H9 (cell line): ENCODE results near the gene POLN. TPM values are rescaled to one million over a fixed set of nuclear protein-coding genes. Genes with fewer than 3 reads are reported as not detected.
"Not testable (repeated sequence)": the region's sequence is repeated elsewhere in the genome, so short reads cannot be mapped to it uniquely, and the experiment has no call there.

Source experiments
- DNase-seq: peaks from one replicate; pipeline ENCODE4 v3.0.0-alpha.2; 2017
- H2AFZ ChIP-seq: one replicate; pipeline ENCODE4 v1.6.1; 2013; ENCODE audit warnings: mild to moderate bottlenecking, low read length, control low read depth, moderate library complexity
- H2AK5ac ChIP-seq: 2 replicates; pipeline ENCODE4 v1.6.1; 2013; ENCODE audit warnings: low read length, control low read depth, mixed read lengths; ENCODE audit not compliant: insufficient read length
- H2BK120ac ChIP-seq: one replicate; pipeline ENCODE4 v1.6.1; 2013; ENCODE audit warnings: low read depth, mild to moderate bottlenecking, low read length, control low read depth, inconsistent platforms; ENCODE audit not compliant: poor library complexity, severe bottlenecking
- H2BK12ac ChIP-seq: 2 replicates; pipeline ENCODE4 v1.6.1; 2013; ENCODE audit warnings: low read length, control low read depth, mixed read lengths, low read depth; ENCODE audit not compliant: insufficient read length
- H2BK15ac ChIP-seq: 2 replicates; pipeline ENCODE4 v1.6.1; 2013; ENCODE audit warnings: low read depth, low read length, control low read depth
- H2BK20ac ChIP-seq: one replicate; pipeline ENCODE4 v1.6.1; 2013; ENCODE audit warnings: low read depth, mild to moderate bottlenecking, low read length, control low read depth, inconsistent platforms; ENCODE audit not compliant: poor library complexity, severe bottlenecking
- H2BK5ac ChIP-seq: 2 replicates; pipeline ENCODE4 v1.6.1; 2013; ENCODE audit warnings: low read length, control low read depth, mixed read lengths; ENCODE audit not compliant: insufficient read length
- H3K14ac ChIP-seq: 2 replicates; pipeline ENCODE4 v1.6.1; 2013; ENCODE audit warnings: low read length, control low read depth; ENCODE audit not compliant: insufficient read depth
- H3K18ac ChIP-seq: 2 replicates; pipeline ENCODE4 v1.6.1; 2013; ENCODE audit warnings: low read depth, mild to moderate bottlenecking, mixed read lengths, low read length, control low read depth; ENCODE audit not compliant: insufficient read length
- H3K23ac ChIP-seq: 2 replicates; pipeline ENCODE4 v1.6.1; 2013; ENCODE audit warnings: low read length, control low read depth, mixed read lengths, low read depth; ENCODE audit not compliant: insufficient read length
- H3K23me2 ChIP-seq: 2 replicates; pipeline ENCODE4 v1.6.1; 2013; ENCODE audit warnings: low read depth, mild to moderate bottlenecking, mixed read lengths, low read length, control low read depth; ENCODE audit not compliant: insufficient read length, poor library complexity, severe bottlenecking
- H3K27ac ChIP-seq: 2 replicates; pipeline ENCODE4 v1.5.1; 2013; ENCODE audit warnings: low read length, control low read depth, mixed read lengths, low read depth; ENCODE audit not compliant: insufficient read length
- H3K27me3 ChIP-seq: 2 replicates; pipeline ENCODE4 v1.6.1; 2013; ENCODE audit warnings: low read length, control low read depth, inconsistent platforms; ENCODE audit not compliant: insufficient read depth
- H3K4ac ChIP-seq: 2 replicates; pipeline ENCODE4 v1.6.1; 2013; ENCODE audit warnings: low read depth, mild to moderate bottlenecking, control low read depth, inconsistent platforms, low read length, moderate library complexity
- H3K4me1 ChIP-seq: 2 replicates; pipeline ENCODE4 v1.6.1; 2013; ENCODE audit warnings: low read length, control low read depth, inconsistent platforms; ENCODE audit not compliant: insufficient read depth
- H3K4me2 ChIP-seq: 2 replicates; pipeline ENCODE4 v1.6.1; 2013; ENCODE audit warnings: low read length, control low read depth, mixed read lengths; ENCODE audit not compliant: insufficient read length, insufficient read depth
- H3K56ac ChIP-seq: 2 replicates; pipeline ENCODE4 v1.6.1; 2013; ENCODE audit warnings: low read depth, mild to moderate bottlenecking, mixed read lengths, low read length, control low read depth; ENCODE audit not compliant: insufficient read length
- H3K79me1 ChIP-seq: 2 replicates; pipeline ENCODE4 v1.6.1; 2013; ENCODE audit warnings: low read depth, mild to moderate bottlenecking, moderate library complexity, low read length, control low read depth, inconsistent platforms; ENCODE audit not compliant: insufficient read depth, poor library complexity, severe bottlenecking
- H3K79me2 ChIP-seq: 2 replicates; pipeline ENCODE4 v1.6.1; 2013; ENCODE audit warnings: low read length, control low read depth, inconsistent platforms; ENCODE audit not compliant: insufficient read depth
- H3K9ac ChIP-seq: 2 replicates; pipeline ENCODE4 v1.6.1; 2013; ENCODE audit warnings: low read length, control low read depth, mixed read lengths; ENCODE audit not compliant: insufficient read length; ENCODE audit errors: extremely low read depth
- H3K9me3 ChIP-seq: one replicate; pipeline ENCODE4 v1.6.1; 2013; ENCODE audit warnings: low read depth, low read length, inconsistent platforms; ENCODE audit not compliant: control insufficient read depth
- H3T11ph ChIP-seq: one replicate; pipeline ENCODE4 v1.6.1; 2013; ENCODE audit warnings: mild to moderate bottlenecking, low read length, control low read depth, inconsistent platforms
- H4K20me1 ChIP-seq: one replicate; pipeline ENCODE4 v1.6.1; 2013; ENCODE audit not compliant: control insufficient read depth, insufficient read length, insufficient read depth
- H4K5ac ChIP-seq: 2 replicates; pipeline ENCODE4 v1.6.1; 2013; ENCODE audit warnings: low read depth, mild to moderate bottlenecking, mixed read lengths, low read length, control low read depth; ENCODE audit not compliant: insufficient read length
- H4K8ac ChIP-seq: replicated peaks from 2 replicates; pipeline ENCODE4 v1.6.1; 2013; ENCODE audit warnings: low read length, control low read depth, mixed read lengths, low read depth; ENCODE audit not compliant: insufficient read length
- H4K91ac ChIP-seq: 2 replicates; pipeline ENCODE4 v1.6.1; 2013; ENCODE audit warnings: low read depth, mild to moderate bottlenecking, moderate library complexity, mixed read lengths, low read length, control low read depth; ENCODE audit not compliant: insufficient read length
- H3K27ac Mint-ChIP-seq, 3 experiments: 2 replicates in 2 of 3; 3 replicates in 1 of 3; pipeline ENCODE4 v1.8.0; 2020 to 2021; ENCODE audit warnings: mixed read lengths in 3 of 3, mild to moderate bottlenecking in 1 of 3, moderate library complexity in 1 of 3
- H3K27me3 Mint-ChIP-seq: 2 replicates; pipeline ENCODE4 v1.8.0; 2021; ENCODE audit warnings: low read depth, mild to moderate bottlenecking, moderate library complexity, mixed read lengths
- H3K36me3 Mint-ChIP-seq, 3 experiments: 2 replicates in 2 of 3; 3 replicates in 1 of 3; pipeline ENCODE4 v1.8.0; 2020 to 2021; ENCODE audit warnings: low read depth in 3 of 3, mixed read lengths in 3 of 3; ENCODE audit not compliant: insufficient read depth in 1 of 3
- H3K4me1 Mint-ChIP-seq, 2 experiments: 2 replicates each; pipeline ENCODE4 v1.8.0; 2020; ENCODE audit warnings: mixed read lengths in 2 of 2
- H3K4me3 Mint-ChIP-seq, 2 experiments: 2 replicates in 1 of 2; 3 replicates in 1 of 2; pipeline ENCODE4 v1.8.0; 2020 to 2021; ENCODE audit warnings: mild to moderate bottlenecking in 2 of 2, mixed read lengths in 2 of 2, moderate library complexity in 1 of 2
- H3K9me3 Mint-ChIP-seq, 2 experiments: 2 replicates in 1 of 2; 3 replicates in 1 of 2; pipeline ENCODE4 v1.8.0; 2020; ENCODE audit warnings: mild to moderate bottlenecking in 2 of 2, mixed read lengths in 2 of 2, moderate library complexity in 1 of 2
- CTCF ChIP-seq: fragments of 200-600 bp; sonication (generic); conservative IDR thresholded peaks from 3 replicates; pipeline ENCODE4 v1.8.0; 2021; ENCODE audit warnings: antibody characterized with exemption, mild to moderate bottlenecking
- WGBS: extraction: QIAGEN DNeasy Blood & Tissue Kit; methylation state at CpG from one replicate; pipeline ENCODE4 v1.1.7; 2013; ENCODE audit warnings: missing lambda C conversion rate, low lambda C conversion rate, mixed read lengths; ENCODE audit not compliant: insufficient read length; ENCODE audit errors: extremely low coverage; 5-methylcytosine and 5-hydroxymethylcytosine counted together
- total RNA-seq: library from RNA; stranded (reverse); gene quantifications from 2 replicates; pipeline ENCODE4 v1.2.1, GENCODE V29; 2021

Gene POLN
- total RNA-seq, 1 experiment from 2014 or later = 0.74 TPM

- H2AK5ac ChIP-seq = no peak overlapping the region
- H3T11ph ChIP-seq = no peak overlapping the region
- H3K23me2 ChIP-seq = no peaks in the 10 kb centered on the region
- H3K4me3 Mint-ChIP-seq = no peak overlapping the region
- H3K27ac ChIP-seq = no peak overlapping the region
- H4K5ac ChIP-seq = no peak overlapping the region
- peaks cover 0 to 1% (median 0%) of the 10 kb centered on the region in 3 experiments; a peak in 1 of 7 replicates for H3K36me3 Mint-ChIP-seq
- no peak overlapping the region for H2AFZ ChIP-seq
- no peaks in the 10 kb centered on the region for H3K9me3 ChIP-seq
- no peaks in the 10 kb centered on the region for H3K27me3 ChIP-seq
- no peak for TF ChIP-seq CTCF
- H4K91ac ChIP-seq = no peak overlapping the region
- H2BK12ac ChIP-seq = no peak overlapping the region
- H3K56ac ChIP-seq = no peak overlapping the region
- no peak overlapping the region for H3K18ac ChIP-seq
- H3K23ac ChIP-seq = no peak overlapping the region
- no peak overlapping the region for H3K4me2 ChIP-seq
- no peak overlapping the region for H2BK20ac ChIP-seq
- no peak for DNase-seq
- H3K9me3 Mint-ChIP-seq = no peaks in the 10 kb centered on the region
- no peak overlapping the region for H2BK120ac ChIP-seq
- no peak overlapping the region for H2BK5ac ChIP-seq
- no peaks in the 10 kb centered on the region; the same call in 1 of the 2 replicates for H3K27me3 Mint-ChIP-seq
- no peaks in the 10 kb centered on the region for H3K79me1 ChIP-seq
- H4K20me1 ChIP-seq = no peaks in the 10 kb centered on the region
- H3K79me2 ChIP-seq = no peaks in the 10 kb centered on the region
- H3K9ac ChIP-seq = no peak overlapping the region
- no peak overlapping the region; a peak in 1 of 7 replicates for H3K27ac Mint-ChIP-seq
- H3K4ac ChIP-seq = no peak overlapping the region
- peaks cover 5% of the 10 kb centered on the region for H3K4me1 ChIP-seq
- H3K4me1 Mint-ChIP-seq = peaks cover 11 to 13% of the 10 kb centered on the region in 2 experiments
- WGBS = no CpG with 5 or more reads among the region's 1 CpG
- H2BK15ac ChIP-seq = no peak overlapping the region
- H3K14ac ChIP-seq = no peak overlapping the region
- no peak overlapping the region for H4K8ac ChIP-seq
Measured at GRCh38 chr4:2212831-2213230, 29.1 kb downstream of the POLN start.

- H3K4me1 Mint-ChIP-seq = peaks cover 13 to 21% of the 10 kb centered on the region in 2 experiments
- not testable (repeated sequence) for H3K56ac ChIP-seq, H3K14ac ChIP-seq, H3K79me1 ChIP-seq, H3K9me3 ChIP-seq, H2AK5ac ChIP-seq, H2AFZ ChIP-seq, DNase-seq, H3K79me2 ChIP-seq, H3K36me3 Mint-ChIP-seq, H3K4ac ChIP-seq, H4K5ac ChIP-seq, H3K4me1 ChIP-seq, H2BK15ac ChIP-seq, H2BK120ac ChIP-seq, H3K27me3 ChIP-seq, H3K18ac ChIP-seq, H3K23ac ChIP-seq, H4K8ac ChIP-seq, H2BK5ac ChIP-seq, H3K27me3 Mint-ChIP-seq, H2BK12ac ChIP-seq, H3K4me2 ChIP-seq, H2BK20ac ChIP-seq, H4K91ac ChIP-seq, H3K23me2 ChIP-seq, H3K9ac ChIP-seq, H3T11ph ChIP-seq, H3K9me3 Mint-ChIP-seq, H3K4me3 Mint-ChIP-seq, H4K20me1 ChIP-seq, H3K27ac Mint-ChIP-seq, H3K27ac ChIP-seq
- WGBS = no CpG with 5 or more reads among the region's 1 CpG
Measured at GRCh38 chr4:2202789-2203188, 39.1 kb downstream of the POLN start.
